Choroid plexus epithelial cell (primary cell): ENCODE data around the gene ARL15.

Experiments
- DNase-seq: peaks from one replicate; pipeline ENCODE4 v3.0.0-alpha.2; 2010; ENCODE audit warnings: low read depth
- H3K4me3 ChIP-seq: 2 replicates; pipeline ENCODE4 v1.5.1; 2011; ENCODE audit warnings: low read depth, mild to moderate bottlenecking, control low read depth, low read length, moderate library complexity
- CTCF ChIP-seq: conservative IDR thresholded peaks from 2 replicates; pipeline ENCODE4 v1.5.1; 2011; ENCODE audit warnings: low read depth, mild to moderate bottlenecking, control low read depth, inconsistent platforms, low read length, moderate library complexity

ARL15 gene

GRCh38 chr5:54180630-54181031 lies 129.7 kb downstream of the ARL15 start:
- no peak for TF ChIP-seq CTCF
- DNase-seq, result peak; percentile 27
- H3K4me3 ChIP-seq, result no peak overlapping the region

- TF ChIP-seq CTCF, result no peak
Observed at GRCh38 chr5:54178991-54179390, 131.4 kb downstream of the ARL15 start.

DNA sequence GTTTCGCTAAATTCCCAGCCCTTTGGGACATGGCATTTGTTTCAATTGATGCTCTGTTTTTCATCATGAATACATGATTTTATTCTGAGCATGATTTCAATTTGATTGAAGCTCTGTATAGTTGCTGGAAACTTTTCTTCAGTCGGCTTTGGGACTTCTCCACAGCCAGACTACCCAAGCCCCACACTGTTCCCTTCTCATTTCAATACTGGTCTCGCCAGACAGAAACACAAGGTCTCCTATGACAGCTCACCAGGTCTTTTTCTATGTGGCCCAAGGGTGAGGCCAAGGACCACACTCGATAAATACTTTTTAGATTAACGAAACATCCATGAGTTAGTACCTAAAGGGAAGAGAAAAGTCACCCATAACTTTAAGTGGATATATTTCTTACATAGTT lies 132.2 kb downstream of the ARL15 start:
- DNase-seq, result no peak
- TF ChIP-seq CTCF, result no peak

More at GRCh38 chr5:54178991-54179390, 131.4 kb downstream of the ARL15 start:
- no peak for DNase-seq
- no peak overlapping the region for H3K4me3 ChIP-seq

GRCh38 chr5:54177058-54177457 lies 133.3 kb downstream of the ARL15 start:
- DNase-seq, result no peak
- H3K4me3 ChIP-seq, result no peak overlapping the region
- no peak for TF ChIP-seq CTCF

More for the DNA sequence above, 132.2 kb downstream of the ARL15 start:
- no peak overlapping the region for H3K4me3 ChIP-seq

DNA sequence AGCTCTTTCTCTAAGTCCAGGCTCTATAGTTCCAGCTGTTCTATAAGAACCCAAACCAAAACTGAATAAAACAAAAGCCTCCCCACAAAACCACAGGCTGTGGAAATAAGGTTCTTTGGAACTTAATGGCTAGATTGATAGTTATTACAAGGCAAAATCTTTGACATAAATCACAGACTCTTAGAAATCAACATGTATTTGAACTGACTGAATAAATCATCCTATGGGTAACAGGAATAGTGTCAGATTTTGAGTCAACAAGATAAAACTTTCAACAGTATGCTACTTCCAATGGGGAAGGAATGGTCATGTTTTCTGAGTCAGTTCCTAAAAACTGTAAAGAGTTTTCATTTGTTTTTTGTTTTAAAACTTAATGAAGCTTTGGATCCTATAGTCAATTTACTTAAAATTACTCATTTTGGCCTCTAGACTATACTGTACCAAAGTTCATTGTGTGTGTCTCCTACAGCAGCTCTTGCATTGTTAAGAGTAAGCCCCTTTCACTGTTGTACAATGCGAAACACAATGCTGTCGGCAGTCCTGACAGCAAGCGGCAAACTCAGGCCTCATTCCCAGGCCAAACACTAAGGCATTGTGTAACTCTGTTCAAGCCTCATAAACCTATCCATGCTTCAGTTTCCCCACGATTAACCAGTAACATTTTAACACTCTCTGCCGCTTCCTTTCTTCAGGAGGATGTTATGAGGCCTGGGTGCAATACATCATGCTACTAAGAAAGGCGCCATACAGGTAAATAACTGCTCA lies 134.1 kb downstream of the ARL15 start:
- no peak for DNase-seq
- no peak overlapping the region for H3K4me3 ChIP-seq
- TF ChIP-seq CTCF, result no peak

GRCh38 chr5:54173251-54173650 lies 137.1 kb downstream of the ARL15 start:
- TF ChIP-seq CTCF, result no peak
- DNase-seq, result no peak
- H3K4me3 ChIP-seq, result no peak overlapping the region
